Gastrocnemius medialis (tissue), 4 donors: Measurements from ENCODE around the gene ZNF592. TPM values are rescaled to one million over a fixed set of nuclear protein-coding genes. Genes with fewer than 3 reads are reported as not detected.
"Not testable (repeated sequence)": the region's sequence is repeated elsewhere in the genome, so short reads cannot be mapped to it uniquely, and the experiment has no call there.

Experiments
- ATAC-seq, 2 donors: fragments of 150-250 bp; one replicate each; pipeline ENCODE4 v1.9.1; 2016
- DNase-seq, 2 donors: peaks; one replicate each; pipeline ENCODE4 v3.0.0-alpha.2; 2019
- H3K27ac ChIP-seq, 4 donors: fragments of 200-600 bp; sonication (generic); 1 replicate in 1 of 4; 2 replicates in 3 of 4; pipeline ENCODE4 v1.5.1; 2016 to 2018; ENCODE audit warnings: mild to moderate bottlenecking in 2 of 4, moderate library complexity in 1 of 4
- H3K27me3 ChIP-seq, 3 donors: fragments of 200-600 bp; sonication (generic) in 2 of 3; 1 replicate in 1 of 3; 2 replicates in 2 of 3; pipeline versions ENCODE4 v1.5.1 to v1.6.0; 2016 to 2019; ENCODE audit warnings: mild to moderate bottlenecking in 1 of 3, moderate library complexity in 1 of 3
- H3K36me3 ChIP-seq, 2 donors: fragments of 200-600 bp; sonication (generic) in 1 of 2; one replicate each; pipeline ENCODE4 v1.5.1; 2017 to 2018
- H3K4me1 ChIP-seq, 2 donors: fragments of 200-600 bp; sonication (generic) in 1 of 2; one replicate each; pipeline ENCODE4 v1.5.1; 2016 to 2017; ENCODE audit warnings: mild to moderate bottlenecking in 2 of 2
- H3K4me3 ChIP-seq, 4 donors: fragments of 200-600 bp; sonication (generic) in 3 of 4; 1 replicate in 1 of 4; 2 replicates in 3 of 4; pipeline ENCODE4 v1.5.1; 2016 to 2019; ENCODE audit warnings: mild to moderate bottlenecking in 2 of 4
- H3K9me3 ChIP-seq, 3 donors: fragments of 200-600 bp; sonication (generic) in 2 of 3; 1 replicate in 1 of 3; 2 replicates in 2 of 3; pipeline ENCODE4 v1.5.1; 2016 to 2019
- CTCF ChIP-seq, 5 experiments: fragments of 450-650 bp in 3 of 5; fragments of 200-600 bp in 2 of 5; sonication (generic) in 2 of 5; IDR thresholded peaks in 4 of 5; conservative IDR thresholded peaks in 1 of 5; 1 replicate in 4 of 5; 2 replicates in 1 of 5; pipeline ENCODE4 v1.5.1; 2016 to 2019; ENCODE audit warnings: antibody characterized with exemption in 5 of 5, mild to moderate bottlenecking in 3 of 5, moderate library complexity in 3 of 5
- POLR2A ChIP-seq, 2 donors: fragments of 450-650 bp; IDR thresholded peaks; one replicate each; pipeline ENCODE4 v1.6.1; 2017; ENCODE audit warnings: antibody characterized with exemption in 2 of 2, mild to moderate bottlenecking in 2 of 2, moderate library complexity in 2 of 2
- in situ Hi-C, 4 donors: fragments of 200-750 bp; cut with MboI; loops; one replicate each; pipeline versions ENCODE4 v1.15.0 to v1.8.0; 2017; ENCODE audit warnings: low sequenced_read_pairs in 4 of 4
- intact Hi-C: fragments of 100-400 bp; cut with DNase I; formaldehyde crosslinking; loops from one replicate; pipeline ENCODE4 v1.15.1; 2023; ENCODE audit warnings: low total_unique reads
- total RNA-seq, 4 donors: library from RNA; depleted of rRNA; stranded (reverse); fragments of >200 nt; gene quantifications; one replicate each; pipeline versions ENCODE4 v1.1.0 to v1.2.3, GENCODE V29; 2016

The ZNF592 gene
- total RNA-seq, 4 donors from 2014 or later: 30.0 to 49.2 (median 33.8) TPM

- in situ Hi-C loops: no loop called here
- TF ChIP-seq CTCF (IDR thresholded peaks at IDR 0.05 in 4 of 5, conservative IDR thresholded peaks at IDR 0.05 in 1 of 5) (no peak), POLR2A (IDR thresholded peaks at IDR 0.05) (no peak)
These were observed 7.3 kb upstream of the ZNF592 start for GRCh38 chr15:84741121-84741520.

GRCh38 chr15:84747416-84748273 is 747 bp upstream of the ZNF592 start:
- peaks cover 56% of the 10 kb centered on the region in 2 donors for H3K4me1 ChIP-seq
- no peaks in the 10 kb centered on the region for H3K9me3 ChIP-seq
- intact Hi-C loops: loop anchor here (1.0 to 5.0 kb wide), 6 partner anchors 31 to 180 kb away; partner anchors contain the start of genes SEC11A, WDR73 and ZSCAN2
- H3K4me3 ChIP-seq: peak overlapping the region; percentile 83 to 96 (median 85)
- H3K27me3 ChIP-seq: no peaks in the 10 kb centered on the region
- in situ Hi-C loops: no loop called here
- peak overlapping the region; percentile 94 to 100 (median 99) for H3K27ac ChIP-seq
- peak; percentile 40 to 74 for DNase-seq
- no peaks in the 10 kb centered on the region for H3K36me3 ChIP-seq
- TF ChIP-seq CTCF (IDR thresholded peaks at IDR 0.05 in 4 of 5, conservative IDR thresholded peaks at IDR 0.05 in 1 of 5): no peak
- peak; percentile 20 to 40 for TF ChIP-seq POLR2A (IDR thresholded peaks at IDR 0.05)
- peak; percentile 45 to 54 for ATAC-seq

More at GRCh38 chr15:84741121-84741520, 7.3 kb upstream of the ZNF592 start:
- Histone ChIP-seq H3K36me3 (no peaks in the 10 kb centered on the region), H3K4me3 (no peak overlapping the region), H3K9me3 (no peaks in the 10 kb centered on the region), H3K27ac (no peak overlapping the region), H3K27me3 (no peaks in the 10 kb centered on the region), H3K4me1 (peaks cover 10 to 11% of the 10 kb centered on the region in 2 donors)
- ATAC-seq (no peak), DNase-seq (no peak)
- intact Hi-C loops: no loop called here

- peak in 2 of 5 experiments; percentile 7 to 9 for TF ChIP-seq CTCF (IDR thresholded peaks at IDR 0.05 in 4 of 5, conservative IDR thresholded peaks at IDR 0.05 in 1 of 5)
- TF ChIP-seq POLR2A (IDR thresholded peaks at IDR 0.05): no peak
- intact Hi-C loops: loop anchor here (1.0 to 5.0 kb wide), 5 partner anchors 38 to 178 kb away; partner anchors contain the start of genes ALPK3, WDR73 and ZSCAN2
- Histone ChIP-seq H3K4me1 (peaks cover 69 to 73% of the 10 kb centered on the region in 2 donors), H3K27me3 (no peaks in the 10 kb centered on the region), H3K27ac (peak overlapping the region; percentile 95 to 100 (median 99)), H3K4me3 (peak overlapping the region; percentile 82 to 96 (median 90)), H3K9me3 (no peaks in the 10 kb centered on the region), H3K36me3 (no peaks in the 10 kb centered on the region)
- DNase-seq: peak; percentile 54 to 77
- in situ Hi-C loops: no loop called here
- ATAC-seq: peak; percentile 43 to 48
These were observed 959 bp downstream of the ZNF592 start for GRCh38 chr15:84749111-84749991.

- DNase-seq (no peak), ATAC-seq (no peak)
- in situ Hi-C loops: loop anchor here in 1 of 4 donors (10.0 kb wide), 1 partner anchor 64 kb away; the partner anchor contains the start of gene ALPK3
- no peaks in the 10 kb centered on the region for H3K36me3 ChIP-seq
- no peak for TF ChIP-seq POLR2A (IDR thresholded peaks at IDR 0.05)
- TF ChIP-seq CTCF (IDR thresholded peaks at IDR 0.05 in 4 of 5, conservative IDR thresholded peaks at IDR 0.05 in 1 of 5): no peak
- H3K4me3 ChIP-seq: peak overlapping the region in 3 of 4 donors; percentile 82 to 96 (median 83)
- peak overlapping the region; percentile 95 to 100 (median 99) for H3K27ac ChIP-seq
- H3K27me3 ChIP-seq: no peaks in the 10 kb centered on the region
- intact Hi-C loops: no loop called here
- H3K4me1 ChIP-seq: peaks cover 71 to 74% of the 10 kb centered on the region in 2 donors
- no peaks in the 10 kb centered on the region for H3K9me3 ChIP-seq
These were observed 2.2 kb downstream of the ZNF592 start for GRCh38 chr15:84750583-84751092.

GRCh38 chr15:84751721-84752120 is 3.3 kb downstream of the ZNF592 start:
- peak overlapping the region; percentile 95 to 100 (median 99) for H3K27ac ChIP-seq
- peaks cover 71 to 79% of the 10 kb centered on the region in 2 donors for H3K4me1 ChIP-seq
- intact Hi-C loops, H3K27me3 ChIP-seq, H3K36me3 ChIP-seq, H3K4me3 ChIP-seq, H3K9me3 ChIP-seq, ATAC-seq, DNase-seq: not testable (repeated sequence)
- in situ Hi-C loops: loop anchor here in 1 of 4 donors (10.0 kb wide), 1 partner anchor 63 kb away; the partner anchor contains the start of gene ALPK3
